Right lobe of liver (tissue), 4 donors: ENCODE results near the gene PPIL6.

Experiments
- CTCF ChIP-seq, 4 donors: fragments of 200-600 bp in 3 of 4; fragments of 450-650 bp in 1 of 4; IDR thresholded peaks; one replicate each; pipeline versions ENCODE4 v1.5.1 to v1.8.0; 2016 to 2022; ENCODE audit warnings: antibody characterized with exemption in 4 of 4, mild to moderate bottlenecking in 2 of 4
- POLR2A ChIP-seq: fragments of 450-650 bp; IDR thresholded peaks from one replicate; pipeline ENCODE4 v1.6.1; 2017; ENCODE audit warnings: antibody characterized with exemption, mild to moderate bottlenecking
- donor health status: DM: no; HTN: no; CAD: no.
- donor health status: DM: no; HTN: no; CAD: no.
- donor health status: DM: no; HTN: yes; CAD: no.

GRCh38 chr6:109466212-109466923, 25.9 kb upstream of the PPIL6 start:
- TF ChIP-seq CTCF (IDR thresholded peaks at IDR 0.05) (no peak), POLR2A (no peak)
